Measurements from ENCODE around the gene ATE1. TPM values are rescaled to one million over a fixed set of nuclear protein-coding genes. Genes with fewer than 3 reads are reported as not detected.

The ATE1 gene
- total RNA-seq, 1 donor from 2014 or later, result 34.4 TPM

- H3K4me3 ChIP-seq, result no peak overlapping the region
- H3K9me3 ChIP-seq (replicated peaks), result no peaks in the 10 kb centered on the region
- no peak for TF ChIP-seq CTCF (IDR thresholded peaks at IDR 0.05; ENCODE audit: borderline replicate concordance)
- no peaks in the 10 kb centered on the region for H3K36me3 ChIP-seq
- intact Hi-C loops (cut with micrococcal nuclease), result no loop called here
- H3K27ac ChIP-seq (replicated peaks), result no peak overlapping the region
- H3K4me1 ChIP-seq, result no peaks in the 10 kb centered on the region
- no peak for DNase-seq
- peaks cover 82% of the 10 kb centered on the region for H3K27me3 ChIP-seq (ENCODE audit: low read depth)
Measured at GRCh38 chr10:121694327-121694965, 233.4 kb downstream of the ATE1 start.

GRCh38 chr10:121692626-121693025 lies 235.2 kb downstream of the ATE1 start:
- TF ChIP-seq CTCF (IDR thresholded peaks at IDR 0.05; ENCODE audit: borderline replicate concordance), result no peak
- intact Hi-C loops (cut with micrococcal nuclease), result no loop called here
- DNase-seq, result no peak

GRCh38 chr10:121690970-121691369 lies 236.9 kb downstream of the ATE1 start:
- H3K36me3 ChIP-seq, result no peaks in the 10 kb centered on the region
- TF ChIP-seq CTCF (IDR thresholded peaks at IDR 0.05; ENCODE audit: borderline replicate concordance), result no peak
- intact Hi-C loops (cut with micrococcal nuclease), result no loop called here
- H3K4me1 ChIP-seq, result no peaks in the 10 kb centered on the region
- no peak overlapping the region for H3K27ac ChIP-seq (replicated peaks)
- no peak for DNase-seq
- H3K4me3 ChIP-seq, result no peak overlapping the region
- H3K9me3 ChIP-seq (replicated peaks), result no peaks in the 10 kb centered on the region
- peaks cover 94% of the 10 kb centered on the region for H3K27me3 ChIP-seq (ENCODE audit: low read depth)

More at GRCh38 chr10:121692626-121693025, 235.2 kb downstream of the ATE1 start:
- Histone ChIP-seq H3K9me3 (replicated peaks) (no peaks in the 10 kb centered on the region), H3K27ac (replicated peaks) (no peak overlapping the region), H3K36me3 (no peaks in the 10 kb centered on the region), H3K4me1 (no peaks in the 10 kb centered on the region), H3K27me3 (ENCODE audit: low read depth) (peaks cover 92% of the 10 kb centered on the region), H3K4me3 (no peak overlapping the region)

Other genes starting within 250 kb of the ATE1 start
- gene NSMCE4A, start 47.2 kb upstream of the ATE1 start, total RNA-seq, result 24.1 TPM
- gene TACC2, start 61.1 kb upstream of the ATE1 start, total RNA-seq, result 400 TPM

Data from left ventricle myocardium inferior (tissue), 1 donor.